ENCODE measurements around the gene PANX3.

GRCh38 chr11:124612567-124613246 is 1.5 kb downstream of the PANX3 start:
- TF ChIP-seq POLR2A (IDR thresholded peaks at IDR 0.05) = no peak
- no peak for TF ChIP-seq EP300 (IDR thresholded peaks at IDR 0.05)
- TF ChIP-seq CTCF (IDR thresholded peaks at IDR 0.05) = no peak
- TF ChIP-seq POLR2AphosphoS5 (IDR thresholded peaks at IDR 0.05) = no peak

Measured in upper lobe of left lung (tissue), 4 donors.